CD4-positive, alpha-beta T cell treated with Interleukin-17A for 4 hours (primary cell): ENCODE results near the gene PTPN1.
"Not testable (repeated sequence)": the region's sequence is repeated elsewhere in the genome, so short reads cannot be mapped to it uniquely, and the experiment has no call there.

Experiments used
- DNase-seq: peaks from one replicate; pipeline ENCODE4 v3.0.0-alpha.2; 2020; ENCODE audit warnings: mixed read lengths

The PTPN1 gene

GRCh38 chr20:50595988-50596693, 86.0 kb downstream of the PTPN1 start:
- no peak for DNase-seq

GRCh38 chr20:50596694-50597021, 86.5 kb downstream of the PTPN1 start:
- no peak for DNase-seq

DNA sequence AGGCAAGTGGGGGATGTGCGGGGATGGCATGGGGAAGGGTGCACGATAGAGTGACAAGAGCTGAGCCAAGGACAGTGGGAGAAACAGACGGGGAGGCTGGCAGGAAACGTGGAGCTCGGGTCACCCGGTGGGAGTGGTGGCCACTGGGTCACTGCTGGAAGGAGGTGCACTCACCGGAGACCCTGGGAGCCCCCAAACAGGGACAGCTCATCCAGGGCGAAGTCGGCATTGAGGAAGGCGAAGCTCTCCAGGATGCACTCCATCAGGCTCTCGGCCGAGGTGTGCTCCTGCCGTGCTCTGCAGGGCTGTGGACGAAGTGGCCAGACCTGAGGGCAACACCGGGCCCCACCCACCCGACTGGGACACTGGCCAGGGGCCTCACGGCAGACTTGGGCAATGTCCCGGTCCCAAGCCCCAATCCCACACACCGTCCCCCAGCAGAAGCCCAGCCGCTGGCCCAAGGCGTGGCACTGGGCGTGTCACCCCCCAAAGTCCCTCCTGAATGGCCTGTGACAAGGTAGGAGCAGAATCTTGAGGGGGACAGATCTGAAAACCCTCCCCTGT, 87.3 kb downstream of the PTPN1 start:
- DNase-seq: no peak

DNA sequence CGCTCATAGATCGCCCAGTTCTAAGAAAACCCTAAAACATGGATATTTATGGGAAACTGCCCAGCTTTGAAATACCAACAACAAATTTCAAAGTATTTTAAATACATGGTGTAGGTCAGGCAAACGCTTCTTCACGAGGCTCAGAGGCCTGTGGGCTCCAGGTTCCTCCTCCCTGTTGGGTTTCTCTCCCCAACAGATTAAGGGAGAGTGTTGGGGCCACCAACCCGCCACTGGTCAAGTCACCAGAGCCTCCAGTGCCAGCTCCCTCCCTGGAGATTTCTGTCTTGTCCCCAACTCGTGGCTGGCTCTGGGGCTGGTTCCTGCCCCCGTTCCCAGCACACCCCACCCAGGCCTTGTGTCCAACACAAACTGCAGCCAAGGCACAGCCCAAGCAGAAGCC, 87.9 kb downstream of the PTPN1 start:
- DNase-seq: no peak

DNA sequence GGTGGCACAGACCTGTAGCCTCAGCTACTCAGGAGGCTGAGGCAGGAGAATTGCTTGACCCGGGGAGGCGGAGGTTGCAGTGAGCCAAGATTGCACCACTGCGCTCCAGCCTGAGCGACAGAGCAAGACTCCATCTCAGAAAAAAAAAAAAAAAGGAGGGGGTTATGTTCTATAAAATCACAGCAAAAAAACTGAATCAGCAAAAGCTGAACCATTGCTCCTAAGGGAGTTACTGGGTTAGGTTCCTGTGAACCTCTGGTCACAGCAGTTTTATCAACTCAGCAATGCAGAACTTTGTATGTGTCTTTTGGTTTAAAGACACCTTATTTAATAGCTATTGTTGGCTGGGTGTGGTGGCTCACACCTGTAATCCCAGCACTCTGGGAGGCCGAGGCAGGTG, 88.6 kb downstream of the PTPN1 start:
- DNase-seq: not testable (repeated sequence)

- no peak for DNase-seq
Observed at GRCh38 chr20:50600281-50600895, 90.2 kb downstream of the PTPN1 start.

DNA sequence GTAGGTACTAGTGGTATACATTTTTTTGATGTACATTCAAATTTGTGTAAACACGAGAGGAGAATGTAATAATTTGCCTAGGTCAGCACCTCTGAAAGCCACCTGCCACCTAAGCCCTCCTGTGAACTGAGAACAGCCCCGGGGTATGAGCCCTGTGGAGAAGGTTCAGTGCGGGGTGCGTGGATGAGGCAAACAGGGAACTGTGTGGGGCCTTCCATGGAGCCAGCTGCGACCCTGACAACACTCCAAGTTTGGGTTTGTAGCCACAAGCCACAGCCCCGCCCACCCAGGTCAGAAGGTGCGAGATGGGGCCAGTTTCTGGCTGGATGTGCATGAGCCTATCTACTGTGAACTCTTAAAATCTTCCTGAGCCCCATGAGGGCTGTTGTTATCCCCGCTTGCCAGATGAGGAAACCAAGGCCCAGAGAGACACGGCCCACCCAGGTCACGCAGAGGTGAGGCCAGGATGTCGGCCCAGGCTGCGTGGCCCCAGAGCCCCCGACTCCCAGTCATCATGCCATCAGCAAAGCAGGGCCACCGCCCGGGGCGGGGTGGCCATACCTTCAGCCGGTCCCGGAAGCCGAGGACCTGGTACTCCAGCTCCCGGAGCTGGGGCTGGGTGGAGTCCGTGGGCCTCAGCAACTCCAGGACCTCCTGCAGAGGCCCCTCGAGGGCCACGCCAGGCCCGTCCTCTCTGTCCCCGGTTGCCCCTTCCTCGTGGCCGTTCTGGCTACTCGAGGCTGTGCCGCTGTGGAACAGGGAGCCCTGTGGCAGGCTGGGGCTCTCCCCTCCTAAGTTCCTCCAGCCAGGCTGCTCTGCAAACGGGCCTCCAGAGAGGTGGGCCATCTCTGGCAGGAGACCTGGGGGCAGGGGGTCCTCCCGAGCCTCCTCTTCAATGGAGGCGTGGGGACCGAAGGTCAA, 91.6 kb downstream of the PTPN1 start:
- no peak for DNase-seq

- no peak for DNase-seq
Observed at GRCh38 chr20:50602432-50603088, 92.4 kb downstream of the PTPN1 start.

- DNase-seq: no peak
Observed at GRCh38 chr20:50604451-50604850, 94.3 kb downstream of the PTPN1 start.

GRCh38 chr20:50605136-50605535, 95.0 kb downstream of the PTPN1 start:
- DNase-seq: no peak

DNA sequence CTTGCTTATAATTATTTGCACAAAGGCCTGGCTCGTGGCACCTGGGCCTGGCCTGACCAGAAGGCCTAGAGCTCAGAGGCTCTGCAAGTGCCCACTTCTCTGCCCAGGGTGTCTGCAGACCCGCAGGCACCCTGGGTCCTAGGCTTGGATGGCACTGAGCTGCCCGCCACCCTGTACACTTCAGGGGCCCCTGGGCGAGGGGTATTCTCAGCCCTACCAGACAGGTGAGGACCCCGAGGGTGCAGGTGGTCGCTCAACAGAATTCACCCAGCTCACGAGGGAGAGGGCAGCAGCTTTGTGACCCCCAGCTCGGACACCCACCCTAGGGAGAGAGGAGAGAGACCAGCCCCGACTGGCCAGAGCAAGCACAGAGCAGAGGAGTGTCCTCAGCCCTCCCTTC, 97.3 kb downstream of the PTPN1 start:
- DNase-seq: no peak

DNA sequence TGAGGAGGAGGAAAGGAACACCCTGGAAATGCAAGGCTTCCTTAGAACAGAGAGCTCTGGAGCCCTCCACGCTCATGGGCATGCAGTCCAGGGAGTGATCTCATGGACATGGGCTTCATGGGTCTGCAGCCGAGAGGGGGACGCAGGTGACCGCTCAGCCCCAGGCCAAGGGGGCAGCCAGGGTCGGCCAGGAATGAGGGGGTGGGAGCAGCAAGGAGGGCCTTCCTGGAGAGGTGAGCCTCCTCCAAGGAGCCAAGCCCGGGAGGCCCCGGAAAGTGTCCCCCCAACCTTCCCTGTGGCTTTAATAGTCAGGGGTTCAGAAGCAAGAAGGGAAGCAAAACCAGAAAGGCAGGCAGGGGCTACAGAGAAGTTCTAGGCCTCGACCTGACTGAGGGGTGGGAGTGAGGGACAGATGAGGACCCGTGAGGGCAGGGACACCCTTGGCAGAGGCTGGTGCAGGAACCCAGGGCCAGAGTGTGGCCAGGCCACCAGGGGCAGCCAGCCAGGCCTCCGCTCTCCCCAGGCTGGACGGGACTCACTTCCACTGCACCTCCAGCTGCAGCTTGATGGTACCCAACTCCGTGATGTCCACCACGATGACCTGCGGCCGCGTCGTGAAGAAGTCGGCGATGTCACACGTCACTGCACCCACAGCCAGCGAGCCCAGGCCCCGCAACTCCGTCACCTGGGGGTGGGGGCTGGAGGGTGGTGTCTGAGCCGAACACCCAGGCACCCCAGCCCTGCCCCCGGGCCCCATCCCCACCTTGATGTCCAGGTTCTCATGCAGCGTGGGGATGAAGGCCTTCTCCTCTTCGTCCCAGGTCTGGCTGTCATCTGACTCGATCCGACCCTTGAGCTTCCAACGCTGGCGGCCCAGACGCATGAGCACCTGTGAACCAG, 97.9 kb downstream of the PTPN1 start:
- no peak for DNase-seq

DNA sequence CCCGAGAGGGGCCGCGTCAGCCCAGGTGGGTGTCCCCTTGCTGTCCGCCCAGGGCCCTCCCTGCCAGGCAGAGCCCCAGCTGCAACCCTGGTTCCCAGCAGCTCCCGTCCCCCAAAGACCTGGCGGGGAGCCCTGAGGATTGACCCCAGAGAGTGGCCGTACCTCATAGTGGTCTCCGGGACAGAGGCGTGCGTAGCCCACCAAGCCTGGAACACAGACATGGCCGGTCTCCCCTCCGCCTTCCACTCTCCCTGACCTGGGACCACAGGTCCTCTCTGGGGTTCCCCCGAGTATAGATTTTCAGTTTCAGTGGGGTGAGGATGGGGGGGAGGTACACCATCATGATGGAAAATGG, 98.5 kb downstream of the PTPN1 start:
- no peak for DNase-seq

DNA sequence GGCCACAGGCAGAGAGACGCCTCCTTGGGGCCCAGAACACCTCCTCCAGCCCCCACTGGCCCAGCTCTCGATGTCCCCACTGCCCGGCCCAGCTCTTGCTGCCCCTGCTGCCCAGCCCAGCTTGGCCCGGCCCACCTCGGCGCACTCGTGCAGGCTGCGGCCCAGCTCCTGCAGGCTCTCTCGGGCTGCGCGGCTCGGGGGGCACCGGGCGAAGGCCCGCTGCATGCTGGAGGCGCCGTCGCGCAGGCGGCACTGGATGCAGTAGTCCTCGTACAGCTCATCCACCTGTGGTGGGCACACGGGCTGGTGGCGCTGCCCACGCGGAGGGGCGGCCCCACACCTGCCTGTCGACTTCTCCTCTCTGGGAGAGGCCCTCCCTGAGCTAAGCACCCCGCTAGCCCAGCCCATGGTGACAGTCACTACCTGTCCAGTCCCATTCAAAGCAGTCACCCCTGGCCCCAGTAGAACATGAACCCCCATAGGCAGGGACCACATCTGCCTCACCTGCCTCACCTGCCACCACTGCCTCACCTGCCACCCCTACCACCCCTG, 99.3 kb downstream of the PTPN1 start:
- no peak for DNase-seq

GRCh38 chr20:50610212-50610718, 100.1 kb downstream of the PTPN1 start:
- no peak for DNase-seq

GRCh38 chr20:50611128-50611810, 101.1 kb downstream of the PTPN1 start:
- DNase-seq: no peak

GRCh38 chr20:50613438-50614169, 103.4 kb downstream of the PTPN1 start:
- no peak for DNase-seq

DNA sequence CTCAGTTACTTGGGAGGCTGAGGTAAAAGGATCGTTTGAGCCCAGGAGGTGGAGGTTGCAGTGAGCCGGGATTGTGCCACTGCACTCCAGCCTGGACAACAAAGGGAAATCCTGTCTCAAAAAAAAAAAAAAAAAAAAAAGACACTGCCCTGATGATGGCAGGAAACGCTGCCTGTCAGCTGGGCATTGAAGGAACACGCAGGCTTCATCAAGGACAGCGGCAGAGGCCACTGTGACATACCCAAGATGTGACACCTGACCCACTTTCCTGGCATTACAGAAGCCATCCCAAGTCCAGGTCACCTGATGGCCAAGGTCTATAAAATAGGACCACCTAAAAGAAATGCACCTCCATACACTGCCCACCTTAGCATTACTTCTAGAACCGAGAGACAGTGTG, 105.2 kb downstream of the PTPN1 start:
- DNase-seq: no peak

DNA sequence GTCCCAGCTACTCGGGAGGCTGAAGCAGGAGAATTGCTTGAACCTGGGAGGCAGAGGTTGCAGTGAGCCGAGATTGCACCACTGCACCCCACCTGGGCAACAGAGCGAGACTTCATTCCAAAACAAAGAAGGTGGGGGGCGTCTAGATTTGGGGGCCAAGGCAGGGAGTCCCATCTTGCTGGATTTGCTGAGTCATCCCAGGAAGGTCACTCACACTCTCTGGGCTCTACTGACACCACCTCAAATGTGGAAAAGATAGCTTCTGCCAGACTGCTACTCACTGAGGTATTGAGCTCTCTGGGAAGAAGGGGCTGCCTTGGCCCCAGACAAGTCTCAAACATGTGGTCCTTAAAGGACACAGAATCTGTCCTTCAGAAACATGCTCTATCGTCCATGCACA, 106.8 kb downstream of the PTPN1 start:
- no peak for DNase-seq

DNA sequence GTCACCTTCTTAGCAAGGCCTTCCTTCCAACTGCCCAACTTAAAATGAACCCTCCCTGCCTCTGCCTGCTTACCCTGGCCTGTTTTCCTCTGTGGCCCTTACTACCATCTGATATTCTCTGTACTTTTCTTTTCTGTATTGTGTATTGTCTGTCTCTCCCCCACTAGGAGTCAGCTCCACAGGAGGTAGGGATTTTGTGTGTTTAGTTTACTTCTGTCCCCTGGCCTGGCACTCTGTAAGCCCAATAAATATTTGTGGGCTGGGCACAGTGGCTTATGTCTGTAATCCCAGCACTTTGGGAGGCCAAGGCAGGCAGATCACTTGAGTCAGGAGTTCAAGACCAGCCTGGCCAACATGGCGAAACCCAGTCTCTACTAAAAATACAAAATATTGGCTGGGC, 108.4 kb downstream of the PTPN1 start:
- no peak for DNase-seq
